ENCODE data around the gene SVOP. TPM values are rescaled to one million over a fixed set of nuclear protein-coding genes. Genes with fewer than 3 reads are reported as not detected.

SVOP gene
- total and polyA plus RNA-seq, 2 of the 4 experiments (the other 2 are of a cell fraction) = not detected

DNA sequence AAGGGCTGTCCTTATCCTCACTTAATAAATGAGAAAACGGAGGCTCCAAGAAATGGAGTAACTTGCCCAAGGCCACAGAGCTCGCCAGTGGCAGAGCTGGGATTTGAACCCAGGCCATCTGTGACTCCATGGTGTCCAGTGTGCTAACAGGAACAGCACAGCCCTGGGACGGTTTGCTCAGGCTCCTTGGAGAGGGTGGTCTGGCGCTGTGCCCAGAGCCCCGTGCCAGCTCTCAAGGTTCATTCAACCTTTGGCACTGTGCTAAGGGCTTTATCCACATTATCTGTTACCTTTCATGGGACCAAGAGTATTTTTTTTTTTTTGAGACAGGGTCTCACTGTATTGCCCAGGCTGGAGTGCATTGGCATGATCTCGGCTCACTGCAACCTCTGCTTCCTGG is 132.8 kb downstream of the SVOP start:
- no TSS peak for BruUV-seq (replicated peaks)
- H2BK5ac ChIP-seq (ENCODE audit: low read depth, low read length, poor library complexity, severe bottlenecking) = no peak overlapping the region
- H4K91ac ChIP-seq (ENCODE audit: insufficient read depth, low read depth, low read length) = no peak overlapping the region
- H3K9me3 ChIP-seq (ENCODE audit: control insufficient read depth, insufficient read depth, low read length) = no peaks in the 10 kb centered on the region
- H3K14ac ChIP-seq (replicated peaks; ENCODE audit: low read depth, low read length) = no peak overlapping the region
- no peak overlapping the region for H2BK120ac ChIP-seq (ENCODE audit: low read depth, low read length)
- 0% methylated on average over 1 of the region's 6 CpGs; no CpG with 5 or more reads in 1 of the 2 experiments for WGBS, 2 experiments (ENCODE audit: extremely low coverage in 2 of 2, insufficient read length in 1 of 2)
- no peak overlapping the region for H3K18ac ChIP-seq (ENCODE audit: low read depth, low read length)
- H4K20me1 ChIP-seq (ENCODE audit: insufficient read depth, low read length) = no peaks in the 10 kb centered on the region
- ATAC-seq (ENCODE audit: low read depth) = no peak
- in situ Hi-C loops (cut with MboI; ENCODE audit: low sequenced_read_pairs) = no loop called here
- POLR2A ChIA-PET (ENCODE audit: unreplicated experiment) = no interaction called here
- no peak overlapping the region for H2AFZ ChIP-seq (replicated peaks; ENCODE audit: low read length, poor library complexity)
- H3K4me2 ChIP-seq (ENCODE audit: low read depth, low read length) = no peak overlapping the region
- no peak overlapping the region for H2BK20ac ChIP-seq (ENCODE audit: low read depth, low read length)
- H3K36me3 ChIP-seq (ENCODE audit: control insufficient read depth, insufficient read depth, low read length) = no peaks in the 10 kb centered on the region
- H3K79me1 ChIP-seq (ENCODE audit: low read depth in 1 of 2, low read length in 2 of 2) = no peaks in the 10 kb centered on the region
- no peak overlapping the region for H4K8ac ChIP-seq (ENCODE audit: low read depth in 2 of 2, low read length in 2 of 2)
- no peaks in the 10 kb centered on the region for H3K9me1 ChIP-seq (ENCODE audit: insufficient read depth, low read length)
- H2AK9ac ChIP-seq (replicated peaks; ENCODE audit: low read depth, low read length, poor library complexity) = no peak overlapping the region
- H3K27ac ChIP-seq (ENCODE audit: insufficient read depth, low read length) = no peak overlapping the region
- no peak for DNase-seq
- peaks cover 2% of the 10 kb centered on the region; the same call in 1 of the 2 replicates for H3K27me3 ChIP-seq (ENCODE audit: control insufficient read depth, insufficient read depth, low read length)
- dilution Hi-C loops (cut with HindIII; ENCODE audit: low sequenced_read_pairs, unreplicated experiment) = no loop called here
- no peak overlapping the region for H3K4ac ChIP-seq (ENCODE audit: low read depth, low read length)
- no peak overlapping the region for H3K56ac ChIP-seq (ENCODE audit: extremely low read depth, insufficient read depth, low read length)
- no peak overlapping the region for H3K4me3 ChIP-seq (ENCODE audit: insufficient read depth, low read depth, low read length)
- intact Hi-C loops (cut with micrococcal nuclease) = no loop called here
- no peak overlapping the region for H2AK5ac ChIP-seq (ENCODE audit: low read depth, low read length)
- H3K4me1 ChIP-seq (ENCODE audit: control insufficient read depth, insufficient read depth, low read length) = no peaks in the 10 kb centered on the region
- H2BK15ac ChIP-seq (ENCODE audit: low read depth, low read length) = no peak overlapping the region
- CTCF ChIA-PET = no interaction called here
- H4K5ac ChIP-seq (ENCODE audit: low read depth, low read length) = no peak overlapping the region
- no peak for TF ChIP-seq POLR2A (IDR thresholded peaks at IDR 0.05; ENCODE audit: low read depth, low read length)
- TF ChIP-seq, protein P1, sequence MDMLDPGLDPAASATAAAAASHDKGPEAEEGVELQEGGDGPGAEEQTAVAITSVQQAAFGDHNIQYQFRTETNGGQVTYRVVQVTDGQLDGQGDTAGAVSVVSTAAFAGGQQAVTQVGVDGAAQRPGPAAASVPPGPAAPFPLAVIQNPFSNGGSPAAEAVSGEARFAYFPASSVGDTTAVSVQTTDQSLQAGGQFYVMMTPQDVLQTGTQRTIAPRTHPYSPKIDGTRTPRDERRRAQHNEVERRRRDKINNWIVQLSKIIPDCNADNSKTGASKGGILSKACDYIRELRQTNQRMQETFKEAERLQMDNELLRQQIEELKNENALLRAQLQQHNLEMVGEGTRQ (IDR thresholded peaks at IDR 0.05; ENCODE audit: low read depth, low read length) = no peak
- TF ChIP-seq SMC3 (IDR thresholded peaks at IDR 0.05; ENCODE audit: low read depth, low read length) = no peak
- TF ChIP-seq CHD1 (IDR thresholded peaks at IDR 0.05; ENCODE audit: low read depth, low read length) = no peak
- no peak overlapping the region for H3K9ac ChIP-seq (ENCODE audit: low read depth, low read length)
- H3K23ac ChIP-seq (ENCODE audit: low read depth, low read length) = no peak overlapping the region
